Measurements from ENCODE around the gene CAPSL.
"Not testable (repeated sequence)": the region's sequence is repeated elsewhere in the genome, so short reads cannot be mapped to it uniquely, and the experiment has no call there.

Gene CAPSL

GRCh38 chr5:35876454-35876853 lies 62.0 kb downstream of the CAPSL start:
- DNase-seq (ENCODE audit: low read depth), result no peak

- no peak for DNase-seq (ENCODE audit: low read depth)
These were observed 67.8 kb downstream of the CAPSL start for GRCh38 chr5:35870605-35871004.

- no peak for DNase-seq (ENCODE audit: low read depth)
These were observed 68.6 kb downstream of the CAPSL start for GRCh38 chr5:35869685-35870277.

GRCh38 chr5:35867998-35868397 lies 70.4 kb downstream of the CAPSL start:
- no peak for DNase-seq (ENCODE audit: low read depth)

GRCh38 chr5:35863159-35863558 lies 75.3 kb downstream of the CAPSL start:
- DNase-seq (ENCODE audit: low read depth), result no peak

- DNase-seq (ENCODE audit: low read depth), result no peak
These were observed 76.3 kb downstream of the CAPSL start for GRCh38 chr5:35862126-35862525.

- no peak for DNase-seq (ENCODE audit: low read depth)
These were observed 76.7 kb downstream of the CAPSL start for GRCh38 chr5:35861718-35862117.

GRCh38 chr5:35860686-35861085 lies 77.7 kb downstream of the CAPSL start:
- DNase-seq (ENCODE audit: low read depth), result no peak

GRCh38 chr5:35859101-35859661 lies 79.2 kb downstream of the CAPSL start:
- no peak for DNase-seq (ENCODE audit: low read depth)

- DNase-seq (ENCODE audit: low read depth), result no peak
These were observed 80.7 kb downstream of the CAPSL start for GRCh38 chr5:35857606-35858205.

- no peak for DNase-seq (ENCODE audit: low read depth)
These were observed 81.6 kb downstream of the CAPSL start, which contains the start of gene IL7R for GRCh38 chr5:35856765-35857351. Gene IL7R, plus strand, starts transcription at chr5:35856891. Its CDS starts 87 bp downstream, at chr5:35856978.

- DNase-seq (ENCODE audit: low read depth), result not testable (repeated sequence)
These were observed 82.1 kb downstream of the CAPSL start for GRCh38 chr5:35856186-35856764.

GRCh38 chr5:35855187-35855586 lies 83.2 kb downstream of the CAPSL start:
- no peak for DNase-seq (ENCODE audit: low read depth)
